Glomerular visceral epithelial cell (primary cell): ENCODE results near the gene TP63.
A peak's percentile ranks its signal among the peaks of the same experiment; 100 is the strongest.
"Not testable (repeated sequence)": the region's sequence is repeated elsewhere in the genome, so short reads cannot be mapped to it uniquely, and the experiment has no call there.

Experiments
- DNase-seq: peaks from one replicate; pipeline ENCODE4 v3.0.0-alpha.2; 2016; ENCODE audit errors: extremely low spot score

The TP63 gene

DNA sequence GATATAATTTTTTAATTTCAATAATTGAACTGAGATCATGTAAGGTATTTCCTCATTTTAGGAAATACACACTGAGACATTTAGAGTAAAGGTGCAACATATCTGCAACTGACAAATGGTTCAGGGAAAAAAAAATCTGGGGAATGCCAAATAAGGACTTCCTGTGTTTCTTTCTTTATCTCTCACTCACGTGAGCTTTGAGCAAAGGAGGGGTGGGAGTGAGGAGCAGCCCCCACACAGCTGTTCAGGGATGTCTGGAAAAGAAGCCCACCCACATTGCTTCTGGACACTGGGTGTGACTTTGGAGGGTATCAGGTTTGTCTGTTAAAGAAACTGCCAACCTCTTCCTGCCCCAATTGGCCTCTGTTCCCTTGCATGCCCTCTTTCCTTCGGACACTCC, 5.6 kb upstream of the TP63 start:
- no peak for DNase-seq

GRCh38 chr3:189626286-189626685, 4.9 kb upstream of the TP63 start:
- DNase-seq = no peak

GRCh38 chr3:189629803-189630455, 1.3 kb upstream of the TP63 start:
- DNase-seq = no peak

DNA sequence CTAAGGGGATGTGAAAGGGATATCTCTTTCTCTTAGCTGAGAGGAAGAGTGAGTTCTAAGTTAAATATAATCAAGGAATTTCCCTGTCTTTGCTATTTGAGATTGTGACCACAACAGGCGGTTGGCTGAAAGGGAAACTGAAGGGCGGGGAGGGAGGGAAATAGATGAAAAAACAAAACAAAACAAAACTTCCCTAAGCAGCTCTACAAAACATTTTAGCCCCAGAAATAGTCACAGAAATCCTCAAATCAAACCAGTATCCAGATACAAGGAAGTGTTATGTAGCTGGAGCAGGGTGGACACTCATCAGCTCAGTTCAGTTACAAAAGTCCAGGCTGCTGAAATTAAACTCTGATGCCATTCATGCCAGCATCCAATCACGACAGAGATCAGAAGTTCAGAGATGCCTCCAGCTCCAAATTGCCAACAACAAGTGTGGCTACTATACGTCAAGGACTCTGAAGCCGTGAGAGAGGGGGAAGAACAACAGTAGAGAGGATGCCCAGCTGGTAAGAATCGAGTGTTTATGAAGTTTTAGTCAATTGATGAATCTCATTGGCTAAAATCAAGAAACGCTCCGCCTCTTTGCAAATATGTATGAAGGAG, 319 bp upstream of the TP63 start:
- DNase-seq = no peak

DNA sequence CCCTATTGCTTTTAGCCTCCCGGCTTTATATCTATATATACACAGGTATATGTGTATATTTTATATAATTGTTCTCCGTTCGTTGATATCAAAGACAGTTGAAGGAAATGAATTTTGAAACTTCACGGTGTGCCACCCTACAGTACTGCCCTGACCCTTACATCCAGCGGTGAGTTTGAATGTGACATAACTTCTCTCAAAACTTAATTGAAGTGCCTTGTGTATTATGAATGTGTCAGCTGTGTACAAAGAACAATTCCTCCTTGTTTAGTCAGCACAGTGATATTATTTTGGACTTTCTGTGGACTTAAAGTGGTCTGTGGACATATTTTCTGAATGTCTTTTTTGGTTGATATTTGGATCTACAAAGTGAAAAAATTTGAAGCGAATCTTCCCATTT, 220 bp downstream of the TP63 start:
- no peak for DNase-seq

GRCh38 chr3:189632242-189632641, 1.1 kb downstream of the TP63 start:
- DNase-seq = no peak

- DNase-seq = no peak
Observed at GRCh38 chr3:189635339-189635738, 4.2 kb downstream of the TP63 start.

GRCh38 chr3:189636048-189636447, 4.9 kb downstream of the TP63 start:
- DNase-seq = no peak

GRCh38 chr3:189637750-189638149, 6.6 kb downstream of the TP63 start:
- no peak for DNase-seq

DNA sequence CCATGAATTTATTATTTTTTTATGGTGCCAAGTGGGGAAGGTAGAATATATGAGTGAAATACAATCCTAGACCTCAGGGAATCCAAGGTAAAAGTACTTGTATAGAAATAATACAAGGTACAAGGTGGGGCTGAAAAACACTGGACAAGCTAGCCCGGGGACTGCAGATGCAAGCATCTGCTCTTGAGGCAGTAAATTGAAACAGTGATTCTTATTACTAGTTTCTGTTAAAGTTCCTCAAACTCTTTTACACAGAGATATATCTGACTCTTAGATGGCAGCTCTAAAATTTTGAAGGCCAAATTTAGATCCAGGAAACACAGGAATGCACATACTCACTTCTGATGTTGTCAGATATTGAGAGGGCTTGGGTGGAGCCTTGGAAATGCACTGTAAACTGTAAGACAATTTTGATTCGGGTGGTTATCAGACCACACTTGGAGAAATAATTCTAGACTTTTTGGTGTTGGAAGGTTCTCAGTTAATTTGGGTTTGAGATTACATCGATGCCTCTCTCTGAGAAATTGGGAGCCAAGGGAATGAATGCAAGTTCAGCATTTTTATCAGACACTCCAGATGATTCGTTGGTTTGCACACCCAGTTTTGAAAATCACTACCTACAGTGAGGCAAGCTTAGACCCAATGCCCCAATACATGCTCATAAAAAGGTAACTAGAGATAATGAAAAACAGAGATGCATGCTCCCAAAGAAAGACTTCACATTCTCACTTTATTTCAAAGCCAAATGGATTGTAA, 7.3 kb downstream of the TP63 start:
- DNase-seq = no peak

GRCh38 chr3:189641776-189642175, 10.6 kb downstream of the TP63 start:
- DNase-seq = no peak

- DNase-seq = no peak
Observed at GRCh38 chr3:189646853-189647542, 15.8 kb downstream of the TP63 start.

- DNase-seq = peak; percentile 4
Observed at GRCh38 chr3:189652042-189652441, 20.9 kb downstream of the TP63 start.

GRCh38 chr3:189655617-189656016, 24.4 kb downstream of the TP63 start:
- no peak for DNase-seq

- DNase-seq = no peak
Observed at GRCh38 chr3:189659571-189659970, 28.4 kb downstream of the TP63 start.

DNA sequence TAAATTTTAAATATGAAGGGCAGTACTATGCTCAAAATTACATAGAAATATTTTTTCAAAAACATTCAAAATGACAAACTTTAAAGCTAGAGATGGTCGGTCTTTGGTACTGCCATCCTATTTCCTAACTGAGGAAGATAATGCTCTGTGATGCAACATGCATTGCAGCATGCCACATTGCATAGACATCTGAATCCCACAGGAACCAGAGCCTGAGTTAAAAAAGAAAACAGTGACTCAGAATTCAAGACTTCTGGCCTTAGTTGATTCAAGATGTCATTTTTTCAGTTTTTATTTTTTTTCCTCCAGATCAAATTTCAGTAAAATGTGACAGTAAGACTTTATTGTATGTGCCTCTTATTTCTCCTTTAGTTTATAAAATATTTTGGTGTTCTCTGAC, 33.1 kb downstream of the TP63 start:
- peak; percentile 54 for DNase-seq

- DNase-seq = not testable (repeated sequence)
Observed at GRCh38 chr3:189672346-189672745, 41.2 kb downstream of the TP63 start.

DNA sequence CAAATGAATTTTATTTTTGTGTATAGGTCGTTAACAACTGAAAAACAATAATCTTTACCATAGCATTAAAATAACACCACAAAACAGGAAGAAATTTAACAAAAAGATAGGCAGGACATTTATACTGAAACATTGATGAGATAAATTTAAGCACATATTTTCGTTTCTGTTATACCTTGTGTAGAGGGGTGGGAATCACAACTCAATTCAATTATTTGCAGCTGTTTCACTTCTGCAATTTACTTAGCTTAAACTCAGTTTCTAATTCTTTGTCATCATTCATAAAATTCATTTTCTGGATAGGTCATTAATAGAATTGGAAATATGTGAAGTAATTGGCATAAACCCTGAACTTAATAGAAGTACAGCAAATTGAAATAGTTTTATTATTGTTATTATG, 42.3 kb downstream of the TP63 start:
- DNase-seq = no peak

GRCh38 chr3:189674249-189674913, 43.2 kb downstream of the TP63 start:
- no peak for DNase-seq

GRCh38 chr3:189677667-189678066, 46.5 kb downstream of the TP63 start:
- DNase-seq = no peak

- no peak for DNase-seq
Observed at GRCh38 chr3:189680723-189681122, 49.5 kb downstream of the TP63 start.
